Tibial nerve (tissue), 4 donors: Measurements from ENCODE around the gene HCRT. TPM values are rescaled to one million over a fixed set of nuclear protein-coding genes. Genes with fewer than 3 reads are reported as not detected.

Experiments
- DNase-seq, 2 donors: peaks; one replicate each; pipeline ENCODE4 v3.0.0-alpha.2; 2019; ENCODE audit warnings: low spot score in 2 of 2
- H3K27ac ChIP-seq, 4 donors: fragments of 200-600 bp; sonication (generic) in 3 of 4; one replicate each; pipeline ENCODE4 v1.5.1; 2017 to 2019; ENCODE audit warnings: mild to moderate bottlenecking in 1 of 4
- H3K27me3 ChIP-seq, 2 donors: fragments of 200-600 bp; sonication (generic) in 1 of 2; one replicate each; pipeline versions ENCODE4 v1.5.1 to v1.6.0; 2017 to 2019
- H3K36me3 ChIP-seq, 3 donors: fragments of 200-600 bp; sonication (generic); one replicate each; pipeline ENCODE4 v1.5.1; 2018 to 2019
- H3K4me1 ChIP-seq, 4 donors: fragments of 200-600 bp; sonication (generic) in 3 of 4; one replicate each; pipeline ENCODE4 v1.5.1; 2017 to 2019
- H3K4me3 ChIP-seq, 4 donors: fragments of 200-600 bp; sonication (generic) in 3 of 4; one replicate each; pipeline ENCODE4 v1.5.1; 2017 to 2019; ENCODE audit warnings: mild to moderate bottlenecking in 1 of 4, moderate library complexity in 1 of 4
- H3K9me3 ChIP-seq, 4 donors: fragments of 200-600 bp; sonication (generic) in 3 of 4; one replicate each; pipeline ENCODE4 v1.5.1; 2017 to 2019
- EP300 ChIP-seq, 2 donors: sonication (generic); formaldehyde crosslinking; IDR thresholded peaks; one replicate each; pipeline ENCODE4 v1.6.1; 2017; ENCODE audit warnings: antibody characterized with exemption in 2 of 2, mild to moderate bottlenecking in 1 of 2
- POLR2A ChIP-seq, 2 donors: fragments of 450-650 bp; IDR thresholded peaks; one replicate each; pipeline ENCODE4 v1.6.1; 2017; ENCODE audit warnings: antibody characterized with exemption in 2 of 2, mild to moderate bottlenecking in 2 of 2, moderate library complexity in 2 of 2
- WGBS, 2 donors: methylation state at CpG; one replicate each; pipeline ENCODE4 v1.1.5; 2018; 5-methylcytosine and 5-hydroxymethylcytosine counted together
- total RNA-seq, 4 donors: library from RNA; depleted of rRNA; stranded (reverse); fragments of >200 nt; gene quantifications; one replicate each; pipeline ENCODE4 v1.1.0, GENCODE V29; 2016
- TF ChIP-seq, protein P1 (sequence below), 5 experiments: fragments of 200-600 bp in 3 of 5; fragments of 450-650 bp in 2 of 5; sonication (generic) in 3 of 5; IDR thresholded peaks; one replicate each; pipeline ENCODE4 v1.5.1; 2016 to 2019; ENCODE audit warnings: antibody characterized with exemption in 5 of 5, mild to moderate bottlenecking in 3 of 5, moderate library complexity in 2 of 5

The HCRT gene
- total RNA-seq, 4 donors from 2014 or later = not detected

DNA sequence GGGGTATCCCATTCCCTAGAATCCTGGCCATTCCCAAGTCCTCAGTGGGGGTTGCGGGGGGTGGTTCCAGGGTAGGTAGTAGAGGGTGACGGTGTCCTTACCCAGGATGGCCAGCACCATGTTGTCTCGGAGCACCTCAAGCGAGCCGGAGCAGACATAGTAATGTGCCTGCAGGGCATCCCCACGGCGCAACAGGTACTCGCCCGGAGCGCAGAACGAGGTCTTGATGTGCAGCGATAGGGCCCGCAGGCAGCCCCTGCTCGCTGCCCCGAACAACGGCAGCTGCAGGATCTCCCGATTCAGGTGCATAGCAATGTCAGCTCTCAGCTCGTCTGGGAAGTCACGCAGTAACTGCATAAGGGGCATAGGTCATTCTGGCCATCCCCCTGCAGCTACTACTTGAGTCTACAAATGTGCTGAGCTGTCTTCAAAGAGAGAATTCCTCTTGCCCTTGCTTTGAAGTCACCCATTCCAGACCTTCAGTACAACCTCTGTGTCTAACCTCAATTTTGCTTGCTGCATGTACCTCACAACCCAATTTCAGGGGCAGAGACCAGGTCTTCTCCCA is 19.0 kb downstream of the HCRT start:
- no peak overlapping the region for H3K4me3 ChIP-seq
- H3K27ac ChIP-seq = no peak overlapping the region
- H3K36me3 ChIP-seq = no peaks in the 10 kb centered on the region
- H3K27me3 ChIP-seq = no peaks in the 10 kb centered on the region
- H3K9me3 ChIP-seq = no peaks in the 10 kb centered on the region
- no peaks in the 10 kb centered on the region for H3K4me1 ChIP-seq
- DNase-seq = no peak
- 86 to 92% methylated on average over 18 to 19 of the region's 19 CpGs for WGBS, 2 donors
- no peak for TF ChIP-seq EP300 (IDR thresholded peaks at IDR 0.05)
- no peak for TF ChIP-seq POLR2A (IDR thresholded peaks at IDR 0.05)
- TF ChIP-seq, protein P1, sequence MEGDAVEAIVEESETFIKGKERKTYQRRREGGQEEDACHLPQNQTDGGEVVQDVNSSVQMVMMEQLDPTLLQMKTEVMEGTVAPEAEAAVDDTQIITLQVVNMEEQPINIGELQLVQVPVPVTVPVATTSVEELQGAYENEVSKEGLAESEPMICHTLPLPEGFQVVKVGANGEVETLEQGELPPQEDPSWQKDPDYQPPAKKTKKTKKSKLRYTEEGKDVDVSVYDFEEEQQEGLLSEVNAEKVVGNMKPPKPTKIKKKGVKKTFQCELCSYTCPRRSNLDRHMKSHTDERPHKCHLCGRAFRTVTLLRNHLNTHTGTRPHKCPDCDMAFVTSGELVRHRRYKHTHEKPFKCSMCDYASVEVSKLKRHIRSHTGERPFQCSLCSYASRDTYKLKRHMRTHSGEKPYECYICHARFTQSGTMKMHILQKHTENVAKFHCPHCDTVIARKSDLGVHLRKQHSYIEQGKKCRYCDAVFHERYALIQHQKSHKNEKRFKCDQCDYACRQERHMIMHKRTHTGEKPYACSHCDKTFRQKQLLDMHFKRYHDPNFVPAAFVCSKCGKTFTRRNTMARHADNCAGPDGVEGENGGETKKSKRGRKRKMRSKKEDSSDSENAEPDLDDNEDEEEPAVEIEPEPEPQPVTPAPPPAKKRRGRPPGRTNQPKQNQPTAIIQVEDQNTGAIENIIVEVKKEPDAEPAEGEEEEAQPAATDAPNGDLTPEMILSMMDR (IDR thresholded peaks at IDR 0.05) = no peak

GRCh38 chr17:42165751-42166150 is 19.5 kb downstream of the HCRT start:
- no peaks in the 10 kb centered on the region for H3K27me3 ChIP-seq
- H3K9me3 ChIP-seq = no peaks in the 10 kb centered on the region
- no peak overlapping the region for H3K4me3 ChIP-seq
- DNase-seq = no peak
- WGBS, 2 donors = 72 to 75% methylated on average over 6 of the region's 6 CpGs
- no peaks in the 10 kb centered on the region for H3K36me3 ChIP-seq
- TF ChIP-seq, protein P1 (IDR thresholded peaks at IDR 0.05) = no peak
- TF ChIP-seq EP300 (IDR thresholded peaks at IDR 0.05) = no peak
- TF ChIP-seq POLR2A (IDR thresholded peaks at IDR 0.05) = no peak
- no peak overlapping the region for H3K27ac ChIP-seq
- no peaks in the 10 kb centered on the region for H3K4me1 ChIP-seq

- TF ChIP-seq, protein P1 (IDR thresholded peaks at IDR 0.05) = no peak
- TF ChIP-seq POLR2A (IDR thresholded peaks at IDR 0.05) (no peak), EP300 (IDR thresholded peaks at IDR 0.05) (no peak)
- H3K9me3 ChIP-seq = no peaks in the 10 kb centered on the region
- H3K27me3 ChIP-seq = no peaks in the 10 kb centered on the region
- H3K4me3 ChIP-seq = no peak overlapping the region
- WGBS, 2 donors = 36 to 48% methylated on average over 22 of the region's 22 CpGs
- no peak overlapping the region for H3K27ac ChIP-seq
- no peak for DNase-seq
- no peaks in the 10 kb centered on the region for H3K36me3 ChIP-seq
- no peaks in the 10 kb centered on the region for H3K4me1 ChIP-seq
These were observed 21.4 kb downstream of the HCRT start for GRCh38 chr17:42163696-42164407.

GRCh38 chr17:42163113-42163512 is 22.1 kb downstream of the HCRT start:
- no peaks in the 10 kb centered on the region for H3K9me3 ChIP-seq
- no peak overlapping the region for H3K27ac ChIP-seq
- no peak for DNase-seq
- H3K4me3 ChIP-seq = no peak overlapping the region
- H3K4me1 ChIP-seq = no peaks in the 10 kb centered on the region
- WGBS, 2 donors = 49 to 52% methylated on average over 8 of the region's 8 CpGs
- H3K27me3 ChIP-seq = no peaks in the 10 kb centered on the region
- no peaks in the 10 kb centered on the region for H3K36me3 ChIP-seq
- TF ChIP-seq, protein P1 (IDR thresholded peaks at IDR 0.05) = no peak
- no peak for TF ChIP-seq EP300 (IDR thresholded peaks at IDR 0.05)
- no peak for TF ChIP-seq POLR2A (IDR thresholded peaks at IDR 0.05)

DNA sequence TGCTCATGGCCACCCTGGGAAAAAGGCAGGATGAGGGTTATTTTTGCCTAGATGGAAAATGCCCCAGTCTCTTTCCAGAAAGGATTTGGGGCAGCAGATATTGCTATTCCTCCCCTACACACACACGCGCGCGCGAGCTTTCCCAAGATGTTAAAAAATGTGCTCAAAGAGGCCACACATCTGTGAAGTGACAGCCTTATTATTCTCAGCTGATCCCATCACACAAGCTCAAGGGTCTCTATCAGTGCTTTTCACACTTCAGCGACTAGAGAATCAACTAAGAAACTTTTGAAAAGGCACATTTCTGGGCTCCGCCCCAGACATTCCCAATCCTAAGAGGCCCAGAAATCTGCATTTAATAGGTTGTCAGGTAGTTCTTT is 24.7 kb downstream of the HCRT start:
- Histone ChIP-seq H3K27ac (no peak overlapping the region), H3K9me3 (peaks cover 0 to 6% (median 0%) of the 10 kb centered on the region in 4 donors), H3K4me1 (peaks cover 0 to 2% (median 0%) of the 10 kb centered on the region in 4 donors), H3K4me3 (no peak overlapping the region), H3K27me3 (no peaks in the 10 kb centered on the region), H3K36me3 (no peaks in the 10 kb centered on the region)
- TF ChIP-seq EP300 (IDR thresholded peaks at IDR 0.05) (no peak), POLR2A (IDR thresholded peaks at IDR 0.05) (no peak)
- TF ChIP-seq, protein P1 (IDR thresholded peaks at IDR 0.05) = no peak
- no peak for DNase-seq
- 93% methylated on average over 7 of the region's 7 CpGs for WGBS, 2 donors
